CD4-positive, alpha-beta T cell (primary cell): ENCODE measurements around the gene ANKRD39. TPM values are rescaled to one million over a fixed set of nuclear protein-coding genes. Genes with fewer than 3 reads are reported as not detected.

Source experiments
- ATAC-seq: fragments of 200-7000 bp; cut with Tn5 transposase; one replicate; pipeline ENCODE4 v1.10.0; 2022; ENCODE audit warnings: mild to moderate bottlenecking; ENCODE audit not compliant: poor library complexity
- CTCF ChIA-PET: fragments of 350-600 bp; sonication (Branson Sonifier 250); formaldehyde crosslinking; loops from one replicate; lab custom pipeline; 2021; ENCODE audit warnings: antibody characterized with exemption, inconsistent platforms; lab: Charles Lee
- POLR2A ChIA-PET: fragments of 350-600 bp; sonication (Branson Sonifier 250); formaldehyde crosslinking; loops from one replicate; lab custom pipeline; 2021; ENCODE audit warnings: antibody characterized with exemption, inconsistent platforms; lab: Charles Lee
- DNase-seq, 14 experiments: peaks; one replicate each; pipeline ENCODE4 v3.0.0-alpha.2; 2013 to 2020; ENCODE audit warnings: mixed read lengths in 2 of 14
- H3K27ac ChIP-seq, 2 donors: one replicate each; pipeline versions ENCODE4 v1.5.1 to v1.7.0; 2013; ENCODE audit warnings: low read length in 2 of 2, low read depth in 1 of 2, mild to moderate bottlenecking in 1 of 2
- H3K27me3 ChIP-seq, 2 experiments: 1 replicate in 1 of 2; 2 replicates in 1 of 2; pipeline versions ENCODE4 v1.6.1 to v1.7.0; 2013; ENCODE audit warnings: low read length in 2 of 2, control low read depth in 1 of 2, mild to moderate bottlenecking in 1 of 2, moderate library complexity in 1 of 2; ENCODE audit not compliant: insufficient read depth in 2 of 2, control insufficient read depth in 1 of 2
- H3K36me3 ChIP-seq: one replicate; pipeline ENCODE4 v1.6.1; 2013; ENCODE audit warnings: low read length, control low read depth; ENCODE audit not compliant: insufficient read depth
- H3K4me1 ChIP-seq: one replicate; pipeline ENCODE4 v1.6.1; 2013; ENCODE audit warnings: low read length, control low read depth; ENCODE audit not compliant: insufficient read depth
- H3K4me3 ChIP-seq: one replicate; pipeline ENCODE4 v1.5.1; 2013; ENCODE audit warnings: mild to moderate bottlenecking, low read length, moderate library complexity
- H3K9me3 ChIP-seq, 2 experiments: 1 replicate in 1 of 2; 2 replicates in 1 of 2; pipeline versions ENCODE4 v1.6.1 to v1.7.0; 2013; ENCODE audit warnings: low read length in 2 of 2, mild to moderate bottlenecking in 2 of 2, control low read depth in 1 of 2, moderate library complexity in 1 of 2; ENCODE audit not compliant: control insufficient read depth in 1 of 2, insufficient read depth in 1 of 2
- H3K27ac Mint-ChIP-seq: one replicate; pipeline ENCODE4 v1.8.0; 2020; ENCODE audit warnings: mixed read lengths
- H3K27me3 Mint-ChIP-seq: one replicate; pipeline ENCODE4 v1.8.0; 2021; ENCODE audit warnings: mixed read lengths
- H3K36me3 Mint-ChIP-seq: one replicate; pipeline ENCODE4 v1.8.0; 2021; ENCODE audit warnings: low read depth, mixed read lengths
- H3K4me1 Mint-ChIP-seq: one replicate; pipeline ENCODE4 v1.8.0; 2021; ENCODE audit warnings: low read depth, mixed read lengths
- H3K4me3 Mint-ChIP-seq: one replicate; pipeline ENCODE4 v1.8.0; 2020; ENCODE audit warnings: mild to moderate bottlenecking, mixed read lengths
- H3K9me3 Mint-ChIP-seq: one replicate; pipeline ENCODE4 v1.8.0; 2020; ENCODE audit warnings: mixed read lengths
- CTCF ChIP-seq: fragments of 200-600 bp; IDR thresholded peaks from one replicate; pipeline ENCODE4 v1.8.0; 2022; ENCODE audit warnings: antibody characterized with exemption, mild to moderate bottlenecking
- intact Hi-C, 2 experiments: fragments of 100-400 bp; cut with DNase I in 1 of 2; cut with micrococcal nuclease in 1 of 2; formaldehyde crosslinking; loops; one replicate each; pipeline versions ENCODE4 v1.15.1 to v1.9.0; 2023 to 2025; cut with DNase I, micrococcal nuclease
- polyA plus RNA-seq, 2 donors: library from polyadenylated mRNA; unstranded; fragments of 120-200 nt; gene quantifications; one replicate each; pipeline ENCODE4 v1.2.1, GENCODE V29; 2013
- total RNA-seq, 174 experiments: library from RNA in 2 of 174; stranded (reverse) in 2 of 174; gene quantifications; one replicate each; pipeline ENCODE4 v1.2.3 and lab custom pipeline; 2021 to 2026

The ANKRD39 gene
- total RNA-seq, result 10 to 100 TPM; 17.2 to 18.3 TPM
- polyA plus RNA-seq (2013, experiment 1 of 2), result 14.7 TPM
- 18.1 TPM for polyA plus RNA-seq (2013, experiment 2 of 2)
- 0.50 to 9.8 (median 5.3) reads per million in 172 experiments for total RNA-seq (lab: John Stamatoyannopoulos, UW)

GRCh38 chr2:96857667-96858372 lies at the start of gene ANKRD39:
Gene ANKRD39, minus strand, starts transcription at chr2:96858016. Its CDS starts 29 bp downstream, at chr2:96857987.
- peak within 1 kb of the TSS; percentile 94 for H3K4me3 ChIP-seq

DNA sequence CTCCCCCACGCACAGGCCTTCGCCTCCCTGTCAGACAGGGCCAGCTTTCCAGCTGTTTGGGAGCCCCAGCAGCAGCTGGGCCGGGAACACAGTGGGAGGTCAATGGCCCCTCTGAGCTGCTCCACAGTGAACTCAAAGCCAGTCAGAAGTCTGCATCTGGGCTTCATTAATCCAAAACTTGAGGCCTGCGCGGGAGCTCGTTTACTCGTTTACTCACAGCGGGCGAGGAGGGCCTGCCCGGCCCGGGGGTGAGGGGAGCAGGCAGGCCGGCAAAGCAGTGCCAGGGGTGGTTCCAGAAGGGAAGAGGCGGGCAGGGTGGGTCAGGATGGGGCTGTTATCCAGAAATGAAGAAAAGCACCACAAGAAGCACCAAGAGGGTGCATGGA lies 48.9 kb upstream of the ANKRD39 start:
- no peaks in the 10 kb centered on the region for H3K36me3 Mint-ChIP-seq
- intact Hi-C loops, result no loop called here
- no peaks in the 10 kb centered on the region for H3K27me3 Mint-ChIP-seq
- peaks cover 10% of the 10 kb centered on the region for H3K4me1 ChIP-seq
- no peak overlapping the region for H3K27ac Mint-ChIP-seq
- no peak overlapping the region for H3K4me3 ChIP-seq
- no peaks in the 10 kb centered on the region for H3K9me3 ChIP-seq
- H3K4me1 Mint-ChIP-seq, result peaks cover 24% of the 10 kb centered on the region
- H3K27me3 ChIP-seq, result no peaks in the 10 kb centered on the region
- H3K9me3 Mint-ChIP-seq, result no peaks in the 10 kb centered on the region
- no peak overlapping the region for H3K27ac ChIP-seq
- no peak overlapping the region for H3K4me3 Mint-ChIP-seq
- no peak for ATAC-seq
- POLR2A ChIA-PET, result interaction anchor here (1.0 kb wide), 1 partner anchor 17 kb away, joined by 3 read pairs; no protein-coding TSS in a partner anchor
- no peaks in the 10 kb centered on the region for H3K36me3 ChIP-seq
- no peak for TF ChIP-seq CTCF
- no peak for DNase-seq
- CTCF ChIA-PET, result no interaction called here

More at GRCh38 chr2:96857667-96858372, at the start of gene ANKRD39:
- ChIA-PET CTCF (interaction anchor here (0.6 to 3.3 kb wide), 40 partner anchors 9 to 255 kb away, joined by 3 to 72 read pairs (median 6); partner anchors contain the start of genes ANKRD23, ANKRD36, CNNM3 and CNNM4), POLR2A (interaction anchor here (0.6 to 6.5 kb wide), 41 partner anchors 9 to 854 kb away, joined by 3 to 116 read pairs (median 5); partner anchors contain the start of genes ANKRD23, ANKRD36, ARID5A and CNNM3)
- peak within 1 kb of the TSS; percentile 74 for H3K27ac Mint-ChIP-seq
- peaks cover 50% of the 10 kb centered on the region for H3K4me1 Mint-ChIP-seq
- H3K4me3 Mint-ChIP-seq, result peak within 1 kb of the TSS; percentile 92
- peak; percentile 96 to 100 (median 97) for DNase-seq
- H3K36me3 ChIP-seq, result peaks cover 34% of the 10 kb centered on the region
- no peaks in the 10 kb centered on the region for H3K9me3 ChIP-seq
- H3K9me3 Mint-ChIP-seq, result no peaks in the 10 kb centered on the region
- intact Hi-C loops, result loop anchor here (1.0 to 5.0 kb wide), 8 partner anchors 41 to 254 kb away; partner anchors contain the start of genes CNNM3 (in 2 of the 2), ANKRD36 (in 1 of the 2) and KANSL3 (in 1 of the 2)
- no peaks in the 10 kb centered on the region for H3K27me3 Mint-ChIP-seq
- H3K4me1 ChIP-seq, result peaks cover 51% of the 10 kb centered on the region
- peak; percentile 91 for ATAC-seq
- TF ChIP-seq CTCF, result peak; percentile 93
- H3K27me3 ChIP-seq, result no peaks in the 10 kb centered on the region
- H3K36me3 Mint-ChIP-seq, result peaks cover 51% of the 10 kb centered on the region
- H3K27ac ChIP-seq, result peak within 1 kb of the TSS; percentile 65 to 66

DNA sequence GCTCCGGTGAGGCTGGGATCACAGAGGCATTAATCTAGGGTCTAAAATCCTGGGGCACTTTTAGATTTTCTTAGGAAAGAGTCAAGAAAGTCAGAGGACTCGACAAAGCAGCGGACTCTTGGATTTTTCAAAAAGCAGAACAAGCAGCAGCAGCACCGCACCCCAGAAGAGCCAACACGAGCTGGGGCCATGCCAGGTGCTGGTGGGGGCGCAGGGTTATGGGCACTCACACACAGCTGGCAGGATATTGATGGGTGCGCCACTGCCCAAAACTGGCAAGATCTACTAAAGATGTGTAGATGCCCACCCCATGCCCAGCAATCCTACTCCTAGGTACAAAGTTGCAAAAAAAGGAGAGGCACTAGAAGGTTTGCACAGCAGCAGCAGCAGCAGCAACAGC lies 46.0 kb upstream of the ANKRD39 start:
- TF ChIP-seq CTCF, result no peak
- H3K36me3 Mint-ChIP-seq, result no peaks in the 10 kb centered on the region
- no peak overlapping the region for H3K4me3 Mint-ChIP-seq
- H3K36me3 ChIP-seq, result no peaks in the 10 kb centered on the region
- intact Hi-C loops, result no loop called here
- no peak for ATAC-seq
- ChIA-PET POLR2A (interaction anchor here (1.4 kb wide), 1 partner anchor 13 kb away, joined by 3 read pairs; no protein-coding TSS in a partner anchor), CTCF (no interaction called here)
- peaks cover 2% of the 10 kb centered on the region for H3K4me1 Mint-ChIP-seq
- H3K9me3 ChIP-seq, result no peaks in the 10 kb centered on the region
- H3K27ac ChIP-seq, result no peak overlapping the region
- no peak overlapping the region for H3K4me3 ChIP-seq
- H3K4me1 ChIP-seq, result peaks cover 6% of the 10 kb centered on the region
- H3K27me3 ChIP-seq, result no peaks in the 10 kb centered on the region
- no peaks in the 10 kb centered on the region for H3K9me3 Mint-ChIP-seq
- H3K27me3 Mint-ChIP-seq, result no peaks in the 10 kb centered on the region
- no peak overlapping the region for H3K27ac Mint-ChIP-seq
- no peak for DNase-seq
